Epithelial cell of proximal tubule (primary cell): ENCODE results near the gene DNAAF5. TPM values are rescaled to one million over a fixed set of nuclear protein-coding genes. Genes with fewer than 3 reads are reported as not detected.

ENCODE experiments used
- DNase-seq: peaks from one replicate; pipeline ENCODE4 v3.0.0-alpha.2; 2011; ENCODE audit warnings: low read depth
- H3K4me3 ChIP-seq: 2 replicates; pipeline ENCODE4 v1.5.1; 2011; ENCODE audit warnings: low read depth, mild to moderate bottlenecking, low read length
- CTCF ChIP-seq: conservative IDR thresholded peaks from 2 replicates; pipeline ENCODE4 v1.5.1; 2012; ENCODE audit warnings: low read depth, mild to moderate bottlenecking, low read length
- total RNA-seq: library from RNA; depleted of rRNA; stranded (reverse); fragments of >200 nt; gene quantifications from 2 replicates; pipeline ENCODE4 v1.2.3, GENCODE V29; 2015

The DNAAF5 gene
- total RNA-seq, 1 donor from 2014 or later = 64.1 TPM

- no peak for DNase-seq
- no peak overlapping the region for H3K4me3 ChIP-seq
- TF ChIP-seq CTCF = no peak
Observed at GRCh38 chr7:778271-778967, 51.9 kb downstream of the DNAAF5 start.

- TF ChIP-seq CTCF = no peak
- no peak overlapping the region for H3K4me3 ChIP-seq
- no peak for DNase-seq
Observed at GRCh38 chr7:778968-779451, 52.5 kb downstream of the DNAAF5 start.

- TF ChIP-seq CTCF = no peak
Observed at GRCh38 chr7:779480-779879, 53.0 kb downstream of the DNAAF5 start.

GRCh38 chr7:780081-780480 lies 53.6 kb downstream of the DNAAF5 start:
- no peak overlapping the region for H3K4me3 ChIP-seq
- no peak for DNase-seq
- TF ChIP-seq CTCF = no peak

More at GRCh38 chr7:779480-779879, 53.0 kb downstream of the DNAAF5 start:
- no peak for DNase-seq
- H3K4me3 ChIP-seq = no peak overlapping the region

- no peak overlapping the region for H3K4me3 ChIP-seq
- no peak for TF ChIP-seq CTCF
- DNase-seq = no peak
Observed at GRCh38 chr7:780516-780915, 54.0 kb downstream of the DNAAF5 start.

GRCh38 chr7:781186-781849 lies 54.8 kb downstream of the DNAAF5 start:
- H3K4me3 ChIP-seq = no peak overlapping the region
- DNase-seq = no peak
- no peak for TF ChIP-seq CTCF
